HCT116 (cell line): ENCODE measurements around the gene CRTC1. TPM values are rescaled to one million over a fixed set of nuclear protein-coding genes. Genes with fewer than 3 reads are reported as not detected.

Experiments
- ATAC-seq: fragments of 200-7000 bp; cut with Tn5 transposase; 2 replicates; pipeline ENCODE4 v1.9.1; 2020; ENCODE audit warnings: mild to moderate bottlenecking, moderate library complexity
- BruUV-seq: library from RNA; stranded (reverse); fragments of 400-500 nt; replicated peaks from 2 replicates; lab custom pipeline; 2021; lab: Mats Ljungman, UMichigan
- CTCF ChIA-PET: fragments of 300-600 bp; sonication (Branson Sonifier 250); formaldehyde crosslinking; loops from one replicate; lab custom pipeline; 2021; ENCODE audit warnings: antibody characterized with exemption; lab: Charles Lee
- POLR2A ChIA-PET: fragments of 300-600, 350-600 bp; sonication (Branson Sonifier 250); formaldehyde crosslinking; loops from one replicate; lab custom pipeline; 2021; ENCODE audit warnings: antibody characterized with exemption; lab: Charles Lee
- RAD21 ChIA-PET, 2 experiments: fragments of 300-600 bp; sonication (Branson Sonifier 250); formaldehyde crosslinking; loops; one replicate each; lab custom pipeline; 2023; ENCODE audit warnings: low total read pairs in 2 of 2; ENCODE audit not compliant: uncharacterized antibody in 2 of 2, unreplicated experiment in 2 of 2, low non-redundant PET in 1 of 2; lab: Charles Lee
- DNase-seq: peaks from one replicate; pipeline ENCODE4 v3.0.0-alpha.2; 2010; ENCODE audit warnings: low read depth, low spot score
- H2AFZ ChIP-seq: fragments of 200-600 bp; shearing (Covaris generic), sonication (generic); 2 replicates; pipeline ENCODE4 v1.6.1; 2017; ENCODE audit warnings: low read depth, mixed run types, mixed read lengths, antibody characterized with exemption, low read length; ENCODE audit not compliant: poor library complexity, severe bottlenecking
- H3K27ac ChIP-seq: 2 replicates; pipeline ENCODE4 v1.5.1; 2012; ENCODE audit warnings: low read depth, low read length
- H3K27me3 ChIP-seq: fragments of 200-600 bp; sonication (generic); 2 replicates; pipeline ENCODE4 v1.6.1; 2016; ENCODE audit warnings: mixed run types, low read length, mixed read lengths; ENCODE audit not compliant: insufficient read depth
- H3K36me3 ChIP-seq, 2 experiments: fragments of 200-500 bp in 1 of 2; fragments of 200-600 bp in 1 of 2; sonication (Bioruptor generic) in 1 of 2; sonication (generic) in 1 of 2; 2 replicates each; pipeline versions ENCODE4 v1.5.1 to v1.6.1; 2014 to 2016; ENCODE audit warnings: low read length in 2 of 2, inconsistent platforms in 1 of 2, mixed read lengths in 1 of 2, mixed run types in 1 of 2; ENCODE audit not compliant: insufficient read depth in 2 of 2, control insufficient read depth in 1 of 2
- H3K4me1 ChIP-seq, 2 experiments: fragments of 200-600 bp in 1 of 2; sonication (generic) in 1 of 2; 2 replicates each; pipeline versions ENCODE4 v1.5.1 to v1.6.1; 2012 to 2017; ENCODE audit warnings: low read length in 2 of 2, inconsistent platforms in 1 of 2, mild to moderate bottlenecking in 1 of 2, mixed read lengths in 1 of 2, mixed run types in 1 of 2, moderate library complexity in 1 of 2; ENCODE audit not compliant: insufficient read depth in 2 of 2, control insufficient read depth in 1 of 2
- H3K4me2 ChIP-seq: fragments of 200-600 bp; sonication (generic); 2 replicates; pipeline ENCODE4 v1.6.1; 2017; ENCODE audit warnings: mixed run types, low read length, mixed read lengths
- H3K4me3 ChIP-seq, 2 experiments: fragments of 200-600 bp in 1 of 2; sonication (generic) in 1 of 2; replicated peaks in 1 of 2; 2 replicates each; pipeline ENCODE4 v1.5.1; 2011 to 2016; ENCODE audit warnings: low read length in 2 of 2, control low read depth in 1 of 2, low read depth in 1 of 2, mild to moderate bottlenecking in 1 of 2, mixed read lengths in 1 of 2, mixed run types in 1 of 2
- H3K79me2 ChIP-seq: fragments of 200-600 bp; sonication (generic); 2 replicates; pipeline ENCODE4 v1.6.1; 2017; ENCODE audit warnings: mild to moderate bottlenecking, mixed run types, low read length, moderate library complexity, mixed read lengths; ENCODE audit not compliant: insufficient read depth
- H3K9ac ChIP-seq: fragments of 200-600 bp; sonication (generic); 2 replicates; pipeline ENCODE4 v1.6.1; 2016; ENCODE audit warnings: low read length, mixed read lengths
- H3K9me2 ChIP-seq: fragments of 200-600 bp; sonication (generic), shearing (Covaris generic); 2 replicates; pipeline ENCODE4 v1.6.1; 2017; ENCODE audit warnings: mixed run types, mild to moderate bottlenecking, moderate library complexity; ENCODE audit not compliant: insufficient read depth
- H3K9me3 ChIP-seq, 2 experiments: fragments of 200-500 bp in 1 of 2; fragments of 200-600 bp in 1 of 2; sonication (Bioruptor generic) in 1 of 2; sonication (generic) in 1 of 2; 2 replicates each; pipeline ENCODE4 v1.6.1; 2014 to 2017; ENCODE audit warnings: low read length in 2 of 2, mixed read lengths in 2 of 2, inconsistent platforms in 1 of 2, low read depth in 1 of 2, mild to moderate bottlenecking in 1 of 2, mixed run types in 1 of 2, moderate library complexity in 1 of 2; ENCODE audit not compliant: control insufficient read depth in 1 of 2, insufficient read depth in 1 of 2
- H4K20me1 ChIP-seq: fragments of 200-600 bp; sonication (generic), shearing (Covaris generic); 2 replicates; pipeline ENCODE4 v1.6.1; 2017; ENCODE audit warnings: mixed run types, mild to moderate bottlenecking, moderate library complexity; ENCODE audit not compliant: insufficient read depth
- CBX3 ChIP-seq: IDR thresholded peaks from 2 replicates; pipeline ENCODE4 v1.6.1; 2012; ENCODE audit warnings: low read depth
- CEBPB ChIP-seq: IDR thresholded peaks from 2 replicates; pipeline ENCODE4 v1.6.1; 2012; ENCODE audit warnings: low read depth
- ELF1 ChIP-seq: IDR thresholded peaks from 2 replicates; pipeline ENCODE4 v1.6.1; 2012; ENCODE audit warnings: low read depth, borderline replicate concordance
- EZH2phosphoT487 ChIP-seq: fragments of 200-600 bp; IDR thresholded peaks from 2 replicates; pipeline ENCODE4 v1.6.1; 2018; ENCODE audit warnings: antibody characterized with exemption, borderline replicate concordance
- FOSL1 ChIP-seq: IDR thresholded peaks from 2 replicates; pipeline ENCODE4 v1.6.1; 2012; ENCODE audit warnings: low read depth
- JUND ChIP-seq: IDR thresholded peaks from 2 replicates; pipeline ENCODE4 v1.6.1; 2012
- POLR2AphosphoS5 ChIP-seq: IDR thresholded peaks from 2 replicates; pipeline ENCODE4 v1.6.1; 2011; ENCODE audit warnings: mild to moderate bottlenecking, low read depth, low read length, moderate library complexity
- RAD21 ChIP-seq: IDR thresholded peaks from 2 replicates; pipeline ENCODE4 v1.6.1; 2012; ENCODE audit warnings: low read depth, mild to moderate bottlenecking
- SIN3A ChIP-seq: IDR thresholded peaks from 2 replicates; pipeline ENCODE4 v1.6.1; 2012; ENCODE audit warnings: low read depth
- TCF7L2 ChIP-seq: IDR thresholded peaks from 2 replicates; pipeline ENCODE4 v1.7.0; 2011; ENCODE audit warnings: borderline replicate concordance, inconsistent platforms; ENCODE audit not compliant: insufficient read depth, insufficient read length; ENCODE audit errors: extremely low read depth
- YY1 ChIP-seq: IDR thresholded peaks from 2 replicates; pipeline ENCODE4 v1.6.1; 2011; ENCODE audit warnings: low read length, low read depth, moderate library complexity, mild to moderate bottlenecking; ENCODE audit not compliant: insufficient replicate concordance; ENCODE audit errors: extremely low read depth
- intact Hi-C: fragments of 100-400 bp; cut with micrococcal nuclease; formaldehyde crosslinking; loops from 2 replicates; pipeline ENCODE4 v1.10.0; 2022
- total RNA-seq: library from RNA; stranded (reverse); gene quantifications from one replicate; pipeline ENCODE4 v1.2.1, GENCODE V29; 2021; ENCODE audit not compliant: unreplicated experiment
- TF ChIP-seq, protein P1 (sequence below): IDR thresholded peaks from 2 replicates; pipeline ENCODE4 v1.6.1; 2012
- TF ChIP-seq, protein P2 (sequence below): IDR thresholded peaks from 2 replicates; pipeline ENCODE4 v1.6.1; 2011; ENCODE audit warnings: mild to moderate bottlenecking, low read length, moderate library complexity; ENCODE audit not compliant: insufficient replicate concordance; ENCODE audit errors: extremely low read depth
- TF ChIP-seq, protein P3 (sequence below): IDR thresholded peaks from 2 replicates; pipeline ENCODE4 v1.6.1; 2012; ENCODE audit warnings: low read depth

CRTC1 gene
- total RNA-seq, 1 experiment from 2014 or later: 14.9 TPM

DNA sequence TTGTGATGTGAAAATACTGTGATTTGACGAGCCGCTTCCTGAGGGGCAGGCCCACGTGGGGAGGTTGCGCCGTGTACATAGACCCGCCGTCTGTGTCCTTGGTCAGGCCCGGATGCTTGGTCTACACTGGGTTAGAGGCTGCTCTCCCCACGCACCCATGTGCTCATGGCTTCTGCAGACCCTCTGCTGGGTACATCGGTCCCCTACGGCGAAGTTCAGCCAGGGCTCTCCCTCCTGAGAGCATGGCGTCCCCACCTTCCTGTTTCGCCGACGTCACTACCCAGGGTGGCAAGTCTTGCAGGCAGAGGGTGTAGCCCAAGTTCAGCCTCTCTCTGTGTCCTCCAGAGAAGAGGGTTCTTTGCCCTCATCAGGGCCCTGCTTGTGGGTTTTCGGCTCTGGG, 96.6 kb downstream of the CRTC1 start:
- TF ChIP-seq SIN3A (no peak), TCF7L2 (no peak), POLR2AphosphoS5 (no peak), JUND (no peak), YY1 (no peak), ELF1 (no peak), CEBPB (no peak), RAD21 (no peak), CBX3 (no peak), FOSL1 (no peak), EZH2phosphoT487 (no peak)
- TF ChIP-seq, protein P1, sequence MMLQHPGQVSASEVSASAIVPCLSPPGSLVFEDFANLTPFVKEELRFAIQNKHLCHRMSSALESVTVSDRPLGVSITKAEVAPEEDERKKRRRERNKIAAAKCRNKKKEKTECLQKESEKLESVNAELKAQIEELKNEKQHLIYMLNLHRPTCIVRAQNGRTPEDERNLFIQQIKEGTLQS: no peak
- TF ChIP-seq, protein P2, sequence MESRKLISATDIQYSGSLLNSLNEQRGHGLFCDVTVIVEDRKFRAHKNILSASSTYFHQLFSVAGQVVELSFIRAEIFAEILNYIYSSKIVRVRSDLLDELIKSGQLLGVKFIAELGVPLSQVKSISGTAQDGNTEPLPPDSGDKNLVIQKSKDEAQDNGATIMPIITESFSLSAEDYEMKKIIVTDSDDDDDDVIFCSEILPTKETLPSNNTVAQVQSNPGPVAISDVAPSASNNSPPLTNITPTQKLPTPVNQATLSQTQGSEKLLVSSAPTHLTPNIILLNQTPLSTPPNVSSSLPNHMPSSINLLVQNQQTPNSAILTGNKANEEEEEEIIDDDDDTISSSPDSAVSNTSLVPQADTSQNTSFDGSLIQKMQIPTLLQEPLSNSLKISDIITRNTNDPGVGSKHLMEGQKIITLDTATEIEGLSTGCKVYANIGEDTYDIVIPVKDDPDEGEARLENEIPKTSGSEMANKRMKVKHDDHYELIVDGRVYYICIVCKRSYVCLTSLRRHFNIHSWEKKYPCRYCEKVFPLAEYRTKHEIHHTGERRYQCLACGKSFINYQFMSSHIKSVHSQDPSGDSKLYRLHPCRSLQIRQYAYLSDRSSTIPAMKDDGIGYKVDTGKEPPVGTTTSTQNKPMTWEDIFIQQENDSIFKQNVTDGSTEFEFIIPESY: no peak
- TF ChIP-seq, protein P3, sequence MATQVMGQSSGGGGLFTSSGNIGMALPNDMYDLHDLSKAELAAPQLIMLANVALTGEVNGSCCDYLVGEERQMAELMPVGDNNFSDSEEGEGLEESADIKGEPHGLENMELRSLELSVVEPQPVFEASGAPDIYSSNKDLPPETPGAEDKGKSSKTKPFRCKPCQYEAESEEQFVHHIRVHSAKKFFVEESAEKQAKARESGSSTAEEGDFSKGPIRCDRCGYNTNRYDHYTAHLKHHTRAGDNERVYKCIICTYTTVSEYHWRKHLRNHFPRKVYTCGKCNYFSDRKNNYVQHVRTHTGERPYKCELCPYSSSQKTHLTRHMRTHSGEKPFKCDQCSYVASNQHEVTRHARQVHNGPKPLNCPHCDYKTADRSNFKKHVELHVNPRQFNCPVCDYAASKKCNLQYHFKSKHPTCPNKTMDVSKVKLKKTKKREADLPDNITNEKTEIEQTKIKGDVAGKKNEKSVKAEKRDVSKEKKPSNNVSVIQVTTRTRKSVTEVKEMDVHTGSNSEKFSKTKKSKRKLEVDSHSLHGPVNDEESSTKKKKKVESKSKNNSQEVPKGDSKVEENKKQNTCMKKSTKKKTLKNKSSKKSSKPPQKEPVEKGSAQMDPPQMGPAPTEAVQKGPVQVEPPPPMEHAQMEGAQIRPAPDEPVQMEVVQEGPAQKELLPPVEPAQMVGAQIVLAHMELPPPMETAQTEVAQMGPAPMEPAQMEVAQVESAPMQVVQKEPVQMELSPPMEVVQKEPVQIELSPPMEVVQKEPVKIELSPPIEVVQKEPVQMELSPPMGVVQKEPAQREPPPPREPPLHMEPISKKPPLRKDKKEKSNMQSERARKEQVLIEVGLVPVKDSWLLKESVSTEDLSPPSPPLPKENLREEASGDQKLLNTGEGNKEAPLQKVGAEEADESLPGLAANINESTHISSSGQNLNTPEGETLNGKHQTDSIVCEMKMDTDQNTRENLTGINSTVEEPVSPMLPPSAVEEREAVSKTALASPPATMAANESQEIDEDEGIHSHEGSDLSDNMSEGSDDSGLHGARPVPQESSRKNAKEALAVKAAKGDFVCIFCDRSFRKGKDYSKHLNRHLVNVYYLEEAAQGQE: no peak
- Histone ChIP-seq H3K9me3 (no peaks in the 10 kb centered on the region), H3K9me2 (no peaks in the 10 kb centered on the region), H3K36me3 (no peaks in the 10 kb centered on the region), H3K4me3 (no peak overlapping the region), H3K9ac (no peak overlapping the region), H4K20me1 (no peaks in the 10 kb centered on the region), H3K4me2 (no peak overlapping the region), H3K79me2 (no peaks in the 10 kb centered on the region), H3K4me1 (peaks cover 0 to 18% of the 10 kb centered on the region in 2 experiments; a peak in 3 of 4 replicates), H3K27ac (no peak overlapping the region), H3K27me3 (no peaks in the 10 kb centered on the region), H2AFZ (no peak overlapping the region)
- ChIA-PET POLR2A (no interaction called here), RAD21 (no interaction called here), CTCF (no interaction called here)
- BruUV-seq: no TSS peak
- intact Hi-C loops: no loop called here
- DNase-seq (no peak), ATAC-seq (no peak)
